Colonic mucosa (tissue), 4 donors: Measurements from ENCODE around the gene RAE1. TPM values are rescaled to one million over a fixed set of nuclear protein-coding genes. Genes with fewer than 3 reads are reported as not detected.

Source experiments
- DNase-seq: peaks from one replicate; pipeline ENCODE4 v3.0.0-alpha.2; 2020
- H3K27ac ChIP-seq: fragments of 200-600 bp; one replicate; pipeline ENCODE4 v1.8.0; 2021
- H3K27me3 ChIP-seq: fragments of 200-600 bp; one replicate; pipeline ENCODE4 v1.8.0; 2021
- H3K36me3 ChIP-seq: fragments of 200-600 bp; one replicate; pipeline ENCODE4 v1.8.0; 2021
- H3K4me1 ChIP-seq: fragments of 200-600 bp; one replicate; pipeline ENCODE4 v1.8.0; 2021; ENCODE audit warnings: mild to moderate bottlenecking
- H3K4me3 ChIP-seq: fragments of 200-600 bp; one replicate; pipeline ENCODE4 v1.8.0; 2021
- H3K9ac ChIP-seq, 2 donors: one replicate each; pipeline ENCODE4 v1.7.0; 2013; ENCODE audit warnings: control low read depth in 2 of 2, low read depth in 2 of 2, low read length in 2 of 2
- H3K9me3 ChIP-seq: fragments of 200-600 bp; one replicate; pipeline ENCODE4 v1.8.0; 2021
- intact Hi-C: fragments of 100-400 bp; cut with DNase I; formaldehyde crosslinking; loops from one replicate; pipeline ENCODE4 v1.14.1; 2022
- total RNA-seq, 2 donors: library from RNA; stranded (reverse); fragmentation: NEBNext Ultra II Directional in 1 of 2; extraction: Animal tissue kit (Norgen Biotek cat#: 25700) in 1 of 2; gene quantifications; one replicate each; pipeline ENCODE4 v1.2.1, GENCODE V29; 2021
- TF ChIP-seq, protein P1 (sequence below): fragments of 200-600 bp; IDR thresholded peaks from one replicate; pipeline ENCODE4 v1.8.0; 2022; ENCODE audit warnings: antibody characterized with exemption, mild to moderate bottlenecking
- donor health status: healthy.
- donor health status: DM: no; HTN: no; CAD: no.
- donor health status: DM: no; HTN: no; CAD: no.

Gene RAE1, protein sequence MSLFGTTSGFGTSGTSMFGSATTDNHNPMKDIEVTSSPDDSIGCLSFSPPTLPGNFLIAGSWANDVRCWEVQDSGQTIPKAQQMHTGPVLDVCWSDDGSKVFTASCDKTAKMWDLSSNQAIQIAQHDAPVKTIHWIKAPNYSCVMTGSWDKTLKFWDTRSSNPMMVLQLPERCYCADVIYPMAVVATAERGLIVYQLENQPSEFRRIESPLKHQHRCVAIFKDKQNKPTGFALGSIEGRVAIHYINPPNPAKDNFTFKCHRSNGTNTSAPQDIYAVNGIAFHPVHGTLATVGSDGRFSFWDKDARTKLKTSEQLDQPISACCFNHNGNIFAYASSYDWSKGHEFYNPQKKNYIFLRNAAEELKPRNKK
- 10 to 100 TPM; 20.3 to 29.3 TPM for total RNA-seq

DNA sequence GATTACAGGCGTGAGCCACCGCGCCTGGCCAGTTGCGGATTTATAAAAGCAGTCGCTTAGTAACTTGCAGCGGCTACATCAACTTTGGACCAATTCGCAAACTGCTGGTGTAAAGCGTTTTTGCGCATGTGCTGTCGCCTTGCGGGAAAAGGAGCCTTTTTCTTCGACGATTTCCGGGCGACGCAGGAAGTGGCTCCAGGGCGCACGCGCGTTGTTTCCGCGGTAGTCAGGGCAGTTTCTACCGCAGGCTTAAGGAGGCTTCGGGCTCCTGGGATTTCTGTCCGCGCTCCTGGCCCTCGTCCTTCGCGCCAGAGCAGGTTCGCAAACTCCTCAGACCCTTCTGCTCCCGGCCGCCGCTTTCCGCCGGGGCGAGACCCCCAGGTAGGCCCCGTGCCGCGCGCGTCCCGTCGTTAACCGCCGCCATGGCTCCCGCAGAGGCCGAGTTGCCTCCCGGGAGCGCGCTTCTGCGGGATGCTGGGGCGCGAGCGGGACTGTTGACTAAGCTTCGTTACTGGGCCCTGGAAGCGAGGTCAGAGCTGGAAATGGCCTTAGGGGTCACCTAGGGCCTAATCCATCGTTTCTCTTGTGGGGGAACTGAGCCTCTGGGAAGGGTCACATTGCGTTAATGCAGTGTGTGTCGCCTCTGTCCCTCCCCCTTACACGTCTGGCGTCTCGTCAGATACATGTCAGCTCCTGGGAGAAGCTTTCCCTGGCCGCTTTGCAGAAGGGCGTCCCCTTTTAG, at the start of gene RAE1:
TSS of gene RAE1 (plus strand) at position 214 of the 742 bp plus-strand sequence. CDS start 2,784 bp downstream, outside the sequence.
- Histone ChIP-seq H3K4me3 (peak within 1 kb of the TSS; percentile 78), H3K4me1 (no peaks in the 10 kb centered on the region), H3K9ac (peak within 1 kb of the TSS; percentile 91 to 96), H3K9me3 (no peaks in the 10 kb centered on the region), H3K27me3 (no peaks in the 10 kb centered on the region), H3K27ac (peak within 1 kb of the TSS; percentile 63), H3K36me3 (no peaks in the 10 kb centered on the region)
- TF ChIP-seq, protein P1, sequence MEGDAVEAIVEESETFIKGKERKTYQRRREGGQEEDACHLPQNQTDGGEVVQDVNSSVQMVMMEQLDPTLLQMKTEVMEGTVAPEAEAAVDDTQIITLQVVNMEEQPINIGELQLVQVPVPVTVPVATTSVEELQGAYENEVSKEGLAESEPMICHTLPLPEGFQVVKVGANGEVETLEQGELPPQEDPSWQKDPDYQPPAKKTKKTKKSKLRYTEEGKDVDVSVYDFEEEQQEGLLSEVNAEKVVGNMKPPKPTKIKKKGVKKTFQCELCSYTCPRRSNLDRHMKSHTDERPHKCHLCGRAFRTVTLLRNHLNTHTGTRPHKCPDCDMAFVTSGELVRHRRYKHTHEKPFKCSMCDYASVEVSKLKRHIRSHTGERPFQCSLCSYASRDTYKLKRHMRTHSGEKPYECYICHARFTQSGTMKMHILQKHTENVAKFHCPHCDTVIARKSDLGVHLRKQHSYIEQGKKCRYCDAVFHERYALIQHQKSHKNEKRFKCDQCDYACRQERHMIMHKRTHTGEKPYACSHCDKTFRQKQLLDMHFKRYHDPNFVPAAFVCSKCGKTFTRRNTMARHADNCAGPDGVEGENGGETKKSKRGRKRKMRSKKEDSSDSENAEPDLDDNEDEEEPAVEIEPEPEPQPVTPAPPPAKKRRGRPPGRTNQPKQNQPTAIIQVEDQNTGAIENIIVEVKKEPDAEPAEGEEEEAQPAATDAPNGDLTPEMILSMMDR = no peak
- intact Hi-C loops = no loop called here
- DNase-seq = peak; percentile 96

DNA sequence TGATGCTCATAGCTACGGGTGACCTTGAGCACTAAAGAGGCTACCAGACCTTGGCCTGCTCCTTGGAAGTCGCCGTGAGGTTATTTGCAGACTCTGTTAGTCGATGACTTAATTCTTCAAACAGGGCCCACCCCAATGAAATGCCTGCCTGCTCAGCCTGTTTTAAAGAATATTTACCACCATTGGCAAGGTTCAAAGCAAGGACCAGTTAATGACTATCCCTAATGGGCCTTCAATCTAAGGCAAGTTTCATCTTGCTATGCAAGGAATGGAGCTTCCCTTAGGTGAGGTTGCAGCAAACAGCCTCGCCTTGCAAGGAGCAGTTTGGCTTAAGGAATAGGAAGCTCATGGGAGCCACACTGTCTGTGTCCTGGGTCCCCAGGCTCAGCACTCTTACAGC, 44.3 kb upstream of the RAE1 start:
- no peak overlapping the region for H3K9ac ChIP-seq
- no peak overlapping the region for H3K27ac ChIP-seq
- TF ChIP-seq, protein P1 = no peak
- H3K4me1 ChIP-seq = no peaks in the 10 kb centered on the region
- no peak for DNase-seq
- no peaks in the 10 kb centered on the region for H3K27me3 ChIP-seq
- intact Hi-C loops = no loop called here
- no peaks in the 10 kb centered on the region for H3K36me3 ChIP-seq
- no peaks in the 10 kb centered on the region for H3K9me3 ChIP-seq
- no peak overlapping the region for H3K4me3 ChIP-seq

DNA sequence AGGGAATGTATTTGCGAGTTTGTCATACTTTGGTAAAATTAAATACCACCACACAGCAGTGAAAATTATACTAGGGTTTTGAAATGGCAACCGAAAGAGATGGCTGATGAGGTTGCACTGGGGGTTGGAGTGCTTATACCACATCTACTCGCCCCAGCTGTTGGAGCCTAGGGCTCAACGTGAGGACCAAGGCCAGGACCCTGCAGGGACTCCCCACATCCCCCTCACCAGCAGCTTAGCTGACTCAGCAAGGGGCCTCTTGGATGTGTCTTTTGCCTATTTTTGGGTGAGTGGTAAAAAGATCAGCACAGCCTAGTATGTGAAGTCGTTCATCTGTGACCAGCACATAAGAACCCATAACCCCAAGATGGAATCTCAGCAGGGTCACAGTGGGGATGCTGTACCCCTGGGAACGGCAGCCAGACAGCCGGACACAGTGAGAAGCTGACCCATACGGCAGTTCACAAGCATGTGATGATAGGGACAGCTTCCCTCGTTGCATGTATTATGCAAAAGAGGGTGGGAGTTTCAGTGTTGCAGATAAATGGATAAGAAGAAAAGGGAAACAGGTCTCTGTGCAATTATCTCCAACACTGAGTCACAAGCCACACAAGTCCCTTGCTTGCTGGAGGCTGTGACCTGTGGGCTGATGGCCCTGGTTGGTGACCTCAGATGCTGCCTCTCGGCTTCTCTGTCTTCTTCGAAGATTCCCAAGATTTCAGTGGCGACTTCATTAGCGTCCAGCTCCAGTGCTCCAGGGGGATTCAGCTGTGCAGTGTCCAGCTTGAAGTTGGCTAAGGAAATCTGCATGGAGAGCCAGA, 42.4 kb upstream of the RAE1 start:
- Histone ChIP-seq H3K4me1 (no peaks in the 10 kb centered on the region), H3K9ac (no peak overlapping the region), H3K4me3 (no peak overlapping the region), H3K27me3 (no peaks in the 10 kb centered on the region), H3K9me3 (no peaks in the 10 kb centered on the region), H3K27ac (no peak overlapping the region), H3K36me3 (no peaks in the 10 kb centered on the region)
- no peak for DNase-seq
- TF ChIP-seq, protein P1 = no peak
- intact Hi-C loops = no loop called here

GRCh38 chr20:57309544-57310115, 41.4 kb upstream of the RAE1 start:
- no peaks in the 10 kb centered on the region for H3K9me3 ChIP-seq
- H3K4me1 ChIP-seq = no peaks in the 10 kb centered on the region
- no peak overlapping the region for H3K4me3 ChIP-seq
- intact Hi-C loops = no loop called here
- TF ChIP-seq, protein P1 = no peak
- no peaks in the 10 kb centered on the region for H3K36me3 ChIP-seq
- no peaks in the 10 kb centered on the region for H3K27me3 ChIP-seq
- no peak for DNase-seq
- H3K27ac ChIP-seq = no peak overlapping the region
- no peak overlapping the region for H3K9ac ChIP-seq
